HG03520 (cell line): Measurements from ENCODE around the gene PSPH.

Source experiments
- ATAC-seq: cut with Tn5 transposase; IDR thresholded peaks from one replicate; pipeline ENCODE4 v1.9.1; 2021; ENCODE audit warnings: mild to moderate bottlenecking, moderate library complexity; ENCODE audit not compliant: unreplicated experiment

The PSPH gene

GRCh38 chr7:56007891-56008290 is 43.4 kb downstream of the PSPH start:
- ATAC-seq: no peak

GRCh38 chr7:56007167-56007652 is 44.0 kb downstream of the PSPH start:
- no peak for ATAC-seq

- ATAC-seq: no peak
Measured at GRCh38 chr7:56003749-56004148, 47.5 kb downstream of the PSPH start.

- no peak for ATAC-seq
Measured at GRCh38 chr7:55996856-55997500, 54.3 kb downstream of the PSPH start.

- ATAC-seq: no peak
Measured at GRCh38 chr7:55992346-55992745, 58.9 kb downstream of the PSPH start.

GRCh38 chr7:55983537-55983936 is 67.7 kb downstream of the PSPH start:
- no peak for ATAC-seq

- ATAC-seq: no peak
Measured at GRCh38 chr7:55980266-55980665, 71.0 kb downstream of the PSPH start.

GRCh38 chr7:55977831-55978230 is 73.4 kb downstream of the PSPH start:
- ATAC-seq: no peak

- ATAC-seq: no peak
Measured at GRCh38 chr7:55975988-55976633, 75.1 kb downstream of the PSPH start.

GRCh38 chr7:55973747-55974250 is 77.4 kb downstream of the PSPH start:
- ATAC-seq: no peak

GRCh38 chr7:55970978-55971377 is 80.3 kb downstream of the PSPH start:
- ATAC-seq: no peak

- ATAC-seq: no peak
Measured at GRCh38 chr7:55970561-55970960, 80.7 kb downstream of the PSPH start.

GRCh38 chr7:55969391-55969790 is 81.9 kb downstream of the PSPH start:
- no peak for ATAC-seq

GRCh38 chr7:55966851-55967250 is 84.4 kb downstream of the PSPH start:
- no peak for ATAC-seq

- ATAC-seq: no peak
Measured at GRCh38 chr7:55965805-55966421, 85.3 kb downstream of the PSPH start.

GRCh38 chr7:55965100-55965470 is 86.2 kb downstream of the PSPH start:
- ATAC-seq: no peak

GRCh38 chr7:55964261-55965099 is 86.8 kb downstream of the PSPH start, which contains the start of gene NIPSNAP2:
Gene NIPSNAP2, plus strand, starts transcription at chr7:55964585. Its CDS starts 25 bp downstream, at chr7:55964610.
- peak; percentile 79 for ATAC-seq

GRCh38 chr7:55963584-55964168 is 87.6 kb downstream of the PSPH start:
- ATAC-seq: no peak

GRCh38 chr7:55962014-55962413 is 89.2 kb downstream of the PSPH start:
- no peak for ATAC-seq
